Left ventricle myocardium superior (tissue), 1 donor: ENCODE measurements around the gene C17orf113. TPM values are rescaled to one million over a fixed set of nuclear protein-coding genes. Genes with fewer than 3 reads are reported as not detected.

Experiments used
- ATAC-seq: fragments of 200-7000 bp; cut with Tn5 transposase; one replicate; pipeline ENCODE4 v1.9.1; 2020; ENCODE audit warnings: mild to moderate bottlenecking, moderate library complexity
- DNase-seq: peaks from one replicate; pipeline ENCODE4 v3.0.0-alpha.2; 2020
- intact Hi-C: fragments of 100-400 bp; cut with micrococcal nuclease; formaldehyde crosslinking; loops from one replicate; pipeline ENCODE4 v1.11.0; 2022
- total RNA-seq: library from RNA; stranded (reverse); fragmentation: NEBNext Ultra II Directional; extraction: Animal tissue kit (Norgen Biotek cat#: 25700); gene quantifications from one replicate; pipeline ENCODE4 v1.2.1, GENCODE V29; 2021
- donor health status: DM: no; HTN: yes; CAD: no; lungs with severe emphysema.

The C17orf113 gene
- total RNA-seq, 1 donor from 2014 or later, result 0.52 TPM

GRCh38 chr17:42051013-42051400, 606 bp upstream of the C17orf113 start:
- DNase-seq (no peak), ATAC-seq (no peak)
- intact Hi-C loops, result no loop called here

GRCh38 chr17:42049834-42050392, 488 bp downstream of the C17orf113 start:
- no peak for ATAC-seq
- no peak for DNase-seq
- intact Hi-C loops, result no loop called here

- DNase-seq, result no peak
- no peak for ATAC-seq
- intact Hi-C loops, result no loop called here
These were observed 3.1 kb downstream of the C17orf113 start for GRCh38 chr17:42047343-42047742.

- intact Hi-C loops, result no loop called here
- DNase-seq, result no peak
- ATAC-seq, result no peak
These were observed 4.7 kb downstream of the C17orf113 start for GRCh38 chr17:42045719-42046118.

- intact Hi-C loops, result no loop called here
- DNase-seq (no peak), ATAC-seq (no peak)
These were observed 7.6 kb downstream of the C17orf113 start for GRCh38 chr17:42042598-42043319.

GRCh38 chr17:42041619-42042018, 8.8 kb downstream of the C17orf113 start:
- no peak for DNase-seq
- intact Hi-C loops, result no loop called here

GRCh38 chr17:42040818-42041217, 9.6 kb downstream of the C17orf113 start:
- no peak for ATAC-seq
- intact Hi-C loops, result no loop called here
- no peak for DNase-seq

More at GRCh38 chr17:42041619-42042018, 8.8 kb downstream of the C17orf113 start:
- ATAC-seq, result no peak

- ATAC-seq (peak; percentile 38), DNase-seq (no peak)
- intact Hi-C loops, result no loop called here
These were observed 10.3 kb downstream of the C17orf113 start for GRCh38 chr17:42039794-42040763.

GRCh38 chr17:42038221-42038973, 12.0 kb downstream of the C17orf113 start:
- no peak for ATAC-seq
- intact Hi-C loops, result no loop called here
- no peak for DNase-seq

- ATAC-seq, result no peak
- intact Hi-C loops, result no loop called here
These were observed 16.3 kb downstream of the C17orf113 start for GRCh38 chr17:42034059-42034458.

GRCh38 chr17:42031584-42031983, 18.8 kb downstream of the C17orf113 start:
- ATAC-seq (peak; percentile 83), DNase-seq (peak; percentile 65)
- intact Hi-C loops, result no loop called here

More at GRCh38 chr17:42034059-42034458, 16.3 kb downstream of the C17orf113 start:
- no peak for DNase-seq

GRCh38 chr17:42028791-42029127, 21.6 kb downstream of the C17orf113 start:
- DNase-seq (no peak), ATAC-seq (no peak)
- intact Hi-C loops, result no loop called here

- ATAC-seq (no peak), DNase-seq (no peak)
- intact Hi-C loops, result no loop called here
These were observed 22.2 kb downstream of the C17orf113 start for GRCh38 chr17:42027961-42028790.

- DNase-seq, result no peak
- no peak for ATAC-seq
- intact Hi-C loops, result no loop called here
These were observed 22.9 kb downstream of the C17orf113 start for GRCh38 chr17:42027590-42027889.

- DNase-seq (no peak), ATAC-seq (no peak)
- intact Hi-C loops, result no loop called here
These were observed 23.4 kb downstream of the C17orf113 start for GRCh38 chr17:42026857-42027589.

- intact Hi-C loops, result no loop called here
- DNase-seq (no peak), ATAC-seq (no peak)
These were observed 24.5 kb downstream of the C17orf113 start for GRCh38 chr17:42025936-42026335.

GRCh38 chr17:42025191-42025579, 25.2 kb downstream of the C17orf113 start:
- intact Hi-C loops, result no loop called here
- peak; percentile 5 for ATAC-seq
- no peak for DNase-seq
